ENCODE results near the gene DLGAP1.

GRCh38 chr18:4374564-4374963, 80.5 kb downstream of the DLGAP1 start:
- TF ChIP-seq ZNF274 (IDR thresholded peaks at IDR 0.05; ENCODE audit: low read depth, low read length) (no peak), SUZ12 (IDR thresholded peaks at IDR 0.05; ENCODE audit: extremely low read depth, insufficient read depth, insufficient read length) (no peak)
